Activated CD8-positive, alpha-beta memory T cell treated with anti-CD3 and anti-CD28 coated beads, Interleukin-2, amount 50 U/mL, for 48 hours (primary cell): ENCODE measurements around the gene KAT2B.

ENCODE experiments used
- DNase-seq: peaks from one replicate; pipeline ENCODE4 v3.0.0-alpha.2; 2020

The KAT2B gene

GRCh38 chr3:20101041-20101440 is 60.8 kb downstream of the KAT2B start:
- no peak for DNase-seq

DNA sequence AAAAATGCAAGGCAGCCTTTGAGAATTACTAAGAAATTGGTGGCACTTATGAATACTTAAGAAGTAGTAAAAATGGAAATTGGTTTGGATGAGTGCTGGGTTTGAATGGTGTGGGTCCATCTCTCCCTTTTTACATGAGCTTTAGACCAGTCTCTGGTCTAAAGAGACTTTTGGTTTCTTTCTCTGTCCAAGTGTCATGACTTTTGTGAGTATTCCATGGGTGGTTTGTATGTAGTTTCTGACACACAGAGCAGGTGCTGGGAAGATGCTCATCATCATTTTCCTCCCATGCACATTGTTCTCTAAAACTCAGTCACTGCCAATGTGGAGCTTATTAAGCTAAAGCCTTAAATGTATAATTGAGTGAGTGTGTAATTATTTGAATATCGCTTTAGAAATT is 63.5 kb downstream of the KAT2B start:
- no peak for DNase-seq

DNA sequence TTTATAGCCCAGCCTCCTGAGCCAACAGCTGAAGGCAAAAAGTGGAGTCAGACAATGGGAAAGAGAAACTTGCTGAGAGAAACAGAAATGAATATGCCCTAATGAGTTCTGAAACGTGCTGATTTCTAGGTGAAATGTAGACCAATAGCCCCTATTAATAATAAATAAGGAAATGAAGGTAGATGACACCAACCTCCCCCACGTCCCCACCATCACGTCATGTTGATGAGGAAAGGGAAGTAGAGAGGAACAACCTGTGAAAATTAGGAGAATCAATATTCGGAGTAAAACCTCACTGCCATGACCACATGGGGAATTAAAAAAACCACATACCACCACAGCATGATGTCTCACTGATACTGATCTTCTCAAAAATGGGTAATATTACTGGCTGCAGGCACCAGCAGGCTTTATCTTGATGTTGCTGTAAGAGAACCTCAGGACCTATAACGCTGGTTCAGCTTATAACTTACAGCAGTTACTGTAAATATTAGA is 64.0 kb downstream of the KAT2B start:
- DNase-seq = peak; percentile 62

- no peak for DNase-seq
Observed at GRCh38 chr3:20105513-20106280, 65.5 kb downstream of the KAT2B start.

- DNase-seq = no peak
Observed at GRCh38 chr3:20107722-20108121, 67.5 kb downstream of the KAT2B start.

DNA sequence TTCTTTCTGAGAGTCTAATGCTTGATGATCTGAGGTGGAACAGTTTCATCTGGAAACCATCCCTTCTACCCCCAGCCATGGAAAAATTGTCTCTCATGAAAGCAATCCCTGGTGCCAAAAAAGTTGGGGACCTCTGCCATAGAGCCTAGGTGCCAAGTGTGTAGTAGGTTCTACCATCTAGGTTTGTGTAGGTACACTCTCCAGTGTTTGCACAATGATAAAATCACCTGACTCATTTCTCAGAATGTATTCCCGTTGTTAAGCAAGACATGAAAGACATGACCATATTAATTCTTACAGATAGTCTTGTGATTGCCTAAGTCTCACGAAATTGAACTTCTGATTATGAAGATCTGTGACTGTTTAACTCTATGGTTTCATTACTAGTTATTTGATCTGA is 68.6 kb downstream of the KAT2B start:
- DNase-seq = no peak

DNA sequence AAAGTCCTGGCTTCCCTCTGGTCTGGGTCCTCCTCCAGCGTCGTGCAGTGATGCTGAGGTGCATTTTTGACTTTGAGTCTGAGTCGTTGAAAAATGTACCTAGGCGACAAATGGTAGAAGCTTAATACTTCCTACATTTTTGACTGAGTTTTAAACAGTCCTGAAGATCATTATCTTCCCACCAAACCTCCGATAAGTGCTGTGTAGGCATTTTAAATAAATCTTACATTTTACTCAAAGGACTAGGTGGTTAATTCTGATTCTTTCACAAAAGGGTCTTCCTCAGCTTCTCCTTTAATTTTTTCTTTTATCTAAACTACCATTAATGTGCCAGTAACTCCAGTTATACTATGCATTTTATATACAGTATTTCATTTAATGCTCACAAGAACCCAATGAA is 70.6 kb downstream of the KAT2B start:
- no peak for DNase-seq

DNA sequence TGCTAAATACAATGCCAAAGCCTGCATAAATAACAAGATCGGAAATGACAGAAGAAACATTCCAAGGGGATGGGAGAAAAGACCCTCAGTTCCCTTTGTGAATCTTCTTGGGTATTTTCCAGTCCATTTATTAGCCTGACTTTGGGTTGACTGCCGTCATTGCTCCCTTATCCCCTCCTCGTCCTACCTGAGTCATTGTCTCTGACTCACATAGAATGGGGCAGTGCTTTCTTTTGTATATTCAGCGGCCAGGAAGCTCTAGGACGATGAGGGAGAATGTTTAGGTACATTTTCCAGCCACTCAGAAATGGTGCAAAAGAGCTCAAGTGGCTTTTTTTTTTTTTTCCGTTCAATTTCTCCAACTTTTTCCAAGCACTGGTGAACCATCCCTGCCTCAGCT is 71.6 kb downstream of the KAT2B start:
- no peak for DNase-seq

DNA sequence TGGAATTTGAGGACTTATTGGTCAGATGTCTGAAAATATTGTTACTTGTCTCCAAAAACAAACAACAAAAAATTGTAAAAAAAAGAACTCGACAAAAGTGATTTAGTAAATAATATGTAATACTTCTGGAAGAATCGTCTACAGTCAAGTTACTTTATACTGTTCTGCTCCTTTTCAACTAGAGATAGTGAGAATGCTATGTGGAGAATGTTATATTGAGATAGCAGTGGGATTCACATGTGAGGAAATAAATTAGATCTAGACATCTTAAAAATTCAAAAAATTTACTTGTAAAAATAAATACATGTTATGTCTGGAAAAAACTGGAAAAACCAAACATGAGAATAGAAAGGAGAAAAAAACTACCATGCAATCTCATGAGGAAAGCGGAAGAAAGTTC is 80.8 kb downstream of the KAT2B start:
- DNase-seq = no peak

DNA sequence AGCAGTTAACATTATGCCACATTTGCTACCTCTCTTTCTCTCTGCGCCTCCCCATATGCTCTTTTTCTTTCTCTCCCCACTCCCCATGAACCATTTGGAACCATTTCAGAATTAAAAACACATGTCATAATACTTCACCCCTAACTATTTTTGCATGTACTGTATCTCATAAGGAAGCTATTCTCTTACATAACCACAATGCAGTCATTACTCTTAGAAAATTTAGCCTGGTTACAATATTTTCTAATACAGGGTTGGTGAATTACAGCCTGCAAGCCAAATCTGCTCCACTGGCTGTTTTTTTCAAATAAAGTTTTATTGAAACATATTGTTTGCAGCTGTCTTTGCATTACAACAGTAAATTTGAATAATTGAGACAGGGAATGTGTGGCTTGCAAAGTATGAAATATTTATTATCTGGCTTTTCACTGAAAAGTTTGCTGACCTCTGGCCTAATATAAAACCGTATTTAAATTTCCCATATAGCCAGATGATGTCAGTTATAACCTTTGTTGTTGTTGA is 82.9 kb downstream of the KAT2B start:
- no peak for DNase-seq

DNA sequence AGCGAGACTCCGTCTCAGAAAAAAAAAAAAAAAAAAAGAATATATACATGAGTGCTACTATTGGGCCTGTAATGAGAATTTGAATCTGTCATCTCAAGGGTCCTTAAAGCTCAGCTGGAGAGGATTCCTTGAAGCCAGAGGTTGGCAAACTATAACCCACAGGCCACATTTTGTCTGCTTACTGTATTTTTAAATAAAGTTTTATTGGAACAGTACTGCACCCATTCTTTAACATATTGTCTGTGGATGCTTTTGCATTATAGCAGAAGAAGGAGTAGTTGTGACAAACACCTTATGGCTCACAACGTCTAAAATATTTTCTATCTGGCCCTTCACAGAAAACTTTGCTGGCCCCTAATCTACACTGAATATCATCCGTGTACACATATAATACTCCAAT is 85.0 kb downstream of the KAT2B start:
- no peak for DNase-seq

DNA sequence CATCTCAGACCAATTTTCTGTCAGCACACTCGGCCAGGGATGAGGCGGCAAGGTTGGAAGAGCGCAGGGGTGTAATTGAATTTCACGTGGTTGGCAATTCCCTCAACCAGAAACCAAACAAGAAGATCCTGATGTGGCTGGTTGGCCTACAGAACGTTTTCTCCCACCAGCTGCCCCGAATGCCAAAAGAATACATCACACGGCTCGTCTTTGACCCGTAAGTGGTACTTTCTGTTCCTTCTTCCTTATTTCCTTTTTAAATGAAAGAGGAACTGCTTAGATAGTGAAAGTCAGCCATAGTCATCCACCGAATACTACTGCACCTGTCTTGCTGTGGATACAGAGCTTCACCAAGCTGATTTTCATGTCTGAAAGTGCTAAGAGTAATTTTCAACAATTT is 85.7 kb downstream of the KAT2B start:
- no peak for DNase-seq

DNA sequence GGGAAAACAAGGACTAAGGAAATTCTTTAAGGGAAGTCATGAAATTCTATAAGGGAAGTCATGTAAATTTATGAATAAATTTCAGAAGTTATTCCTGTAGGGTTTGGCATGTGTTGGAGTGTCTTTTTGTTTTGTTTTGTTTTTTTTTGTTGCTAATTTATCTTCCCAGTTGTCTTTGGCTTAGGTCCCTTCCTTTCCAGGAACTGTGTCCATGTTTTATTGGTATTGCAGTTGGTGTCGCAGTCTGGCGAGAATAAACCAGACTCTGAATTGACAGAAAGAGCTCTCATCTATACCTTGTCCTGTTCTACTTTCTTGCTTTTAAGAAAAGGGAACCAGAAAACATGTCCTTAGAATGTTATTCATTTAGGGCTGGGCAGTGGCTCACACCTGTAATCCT is 88.1 kb downstream of the KAT2B start:
- no peak for DNase-seq

- DNase-seq = no peak
Observed at GRCh38 chr3:20130106-20130505, 89.9 kb downstream of the KAT2B start.

DNA sequence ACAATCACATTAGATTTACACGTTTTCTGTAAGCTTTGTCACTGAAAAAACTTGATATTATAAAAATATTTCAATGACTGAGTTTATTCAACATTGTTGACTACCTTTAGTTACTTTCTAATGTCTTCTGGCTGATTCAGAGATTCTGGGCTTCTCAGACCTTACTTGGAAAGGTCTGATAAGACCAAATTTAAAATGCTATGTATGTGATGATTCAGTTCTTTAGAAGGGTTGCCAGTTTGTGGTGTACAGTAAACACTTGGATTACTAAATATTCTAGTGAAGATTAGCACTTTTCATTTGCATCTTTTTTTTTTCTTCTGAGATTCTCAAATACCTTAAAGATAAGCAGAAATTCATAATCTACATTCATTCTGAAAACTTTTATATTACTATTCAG is 96.0 kb downstream of the KAT2B start:
- no peak for DNase-seq

GRCh38 chr3:20137647-20138046 is 97.4 kb downstream of the KAT2B start:
- DNase-seq = no peak

- no peak for DNase-seq
Observed at GRCh38 chr3:20140881-20141280, 100.6 kb downstream of the KAT2B start.

DNA sequence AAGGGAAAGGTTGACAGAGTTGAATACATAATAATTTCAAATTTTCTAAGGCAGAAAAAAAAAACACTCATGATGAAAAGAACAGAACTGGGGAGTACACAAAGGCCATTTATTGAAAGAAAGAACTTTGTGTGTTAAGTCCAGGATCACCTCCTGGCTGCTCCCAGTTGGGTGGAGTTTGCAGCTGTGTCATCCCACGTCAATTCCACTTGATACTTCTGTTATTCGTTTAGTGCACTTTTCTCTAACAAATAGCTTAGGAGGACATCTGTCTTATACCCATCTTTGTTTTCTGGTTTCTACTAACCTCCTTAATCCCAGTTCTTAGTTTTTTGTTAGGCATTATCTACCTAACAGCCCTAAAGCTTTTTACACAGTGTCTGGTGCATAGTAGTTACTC is 101.1 kb downstream of the KAT2B start:
- no peak for DNase-seq

GRCh38 chr3:20141851-20142250 is 101.6 kb downstream of the KAT2B start:
- no peak for DNase-seq

DNA sequence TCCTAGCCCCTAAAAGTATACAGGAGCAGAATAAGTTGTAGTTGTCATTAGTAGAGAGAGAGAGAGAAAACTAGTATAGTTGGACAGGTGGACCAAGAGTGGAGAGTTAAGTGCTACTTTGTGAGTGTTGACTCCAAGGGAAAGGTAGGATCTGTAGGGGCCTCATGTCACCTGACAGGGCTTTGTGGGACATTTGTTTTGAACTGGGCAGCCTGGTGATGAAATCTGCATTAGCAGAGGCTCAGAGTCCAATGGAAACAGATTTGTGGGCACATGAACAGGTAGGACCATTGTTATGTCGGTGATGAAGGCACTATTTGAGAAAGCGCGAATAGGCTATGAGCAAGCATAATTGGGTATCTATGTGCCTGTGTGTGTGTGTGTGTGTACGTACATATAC is 102.3 kb downstream of the KAT2B start:
- DNase-seq = no peak

GRCh38 chr3:20143519-20143918 is 103.3 kb downstream of the KAT2B start:
- no peak for DNase-seq

DNA sequence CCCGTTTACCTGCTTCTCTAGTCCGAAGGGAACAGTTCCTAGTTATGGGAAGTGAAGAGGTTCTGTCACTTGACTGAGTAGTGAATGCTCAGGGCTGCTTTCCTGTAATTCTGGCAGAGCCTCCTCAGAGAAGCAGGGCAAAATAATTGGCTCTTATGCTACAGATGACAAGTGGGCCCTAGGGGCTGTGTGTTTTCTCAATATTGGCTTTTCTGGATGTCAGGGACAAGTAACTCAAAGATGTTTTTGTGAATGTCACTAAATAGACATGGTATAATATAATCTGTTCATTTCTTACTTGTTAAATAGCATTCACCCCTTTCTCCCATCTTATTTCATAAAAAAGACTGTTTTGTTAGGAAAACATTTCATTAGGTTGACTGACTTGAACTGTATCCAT is 105.6 kb downstream of the KAT2B start:
- no peak for DNase-seq

DNA sequence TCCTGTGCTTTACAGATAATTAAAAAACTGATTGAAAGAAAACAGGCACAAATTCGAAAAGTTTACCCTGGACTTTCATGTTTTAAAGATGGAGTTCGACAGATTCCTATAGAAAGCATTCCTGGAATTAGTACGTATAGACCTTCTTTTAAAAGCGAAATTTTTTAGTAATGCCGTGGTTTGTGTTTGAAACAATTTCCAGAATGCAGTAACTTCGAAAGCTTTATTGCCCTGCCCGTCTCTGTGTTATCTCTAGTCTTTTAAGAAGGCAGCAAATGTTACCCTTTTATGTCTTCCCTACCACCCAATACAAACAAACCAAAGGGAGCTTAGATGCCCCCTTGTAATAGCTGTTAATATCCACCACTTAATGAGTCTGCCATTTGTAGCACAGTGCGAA is 106.1 kb downstream of the KAT2B start:
- no peak for DNase-seq

GRCh38 chr3:20147361-20147760 is 107.1 kb downstream of the KAT2B start:
- DNase-seq = no peak

- no peak for DNase-seq
Observed at GRCh38 chr3:20148466-20148865, 108.2 kb downstream of the KAT2B start.
